ENCODE data around the gene TLX3.

- TF ChIP-seq CTCF (IDR thresholded peaks at IDR 0.05 in 8 of 11, conservative IDR thresholded peaks at IDR 0.05 in 3 of 11) (peak in 1 of 11 experiments; percentile 5), POLR2A (IDR thresholded peaks at IDR 0.05) (no peak), POLR2AphosphoS5 (IDR thresholded peaks at IDR 0.05) (no peak)
Observed at GRCh38 chr5:171310819-171311321, 1.8 kb downstream of the TLX3 start.
